Measurements from ENCODE around the gene KCNMB1. TPM values are rescaled to one million over a fixed set of nuclear protein-coding genes. Genes with fewer than 3 reads are reported as not detected.

Gene KCNMB1
- total and polyA plus RNA-seq, 2 donors (not counting 1 experiment from before 2014, with no cell fraction given): 0.06 TPM; not detected in 1

DNA sequence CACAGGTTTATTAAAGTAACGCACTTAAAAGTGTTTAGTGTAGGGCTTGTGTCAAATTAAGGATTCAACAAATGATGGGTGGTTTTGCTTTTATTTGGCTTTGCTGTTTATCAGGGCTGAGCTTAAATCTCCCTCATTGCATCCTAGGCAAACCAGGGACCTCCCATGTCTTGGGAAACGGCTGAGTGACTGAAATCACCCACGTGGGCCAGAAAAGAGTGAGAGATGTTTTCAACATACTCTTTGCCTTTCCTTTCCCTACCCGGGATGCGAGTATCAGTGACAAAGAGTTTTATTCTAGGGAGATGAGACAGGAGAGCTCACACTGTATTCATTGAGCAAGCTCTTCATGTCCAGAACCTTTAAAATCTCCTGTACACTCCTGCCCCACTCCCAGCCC is 23.3 kb downstream of the KCNMB1 start:
- Mint-ChIP-seq H3K4me1 (no peaks in the 10 kb centered on the region), H3K9me3 (ENCODE audit: insufficient read depth) (no peaks in the 10 kb centered on the region), H3K27me3 (peaks cover 4% of the 10 kb centered on the region), H3K27ac (no peak overlapping the region), H3K4me3 (no peak overlapping the region)
- TF ChIP-seq EZH2 (IDR thresholded peaks at IDR 0.05; ENCODE audit: borderline replicate concordance, insufficient read depth, low read depth, low read length, poor library complexity, severe bottlenecking): no peak
- TF ChIP-seq, protein P1, sequence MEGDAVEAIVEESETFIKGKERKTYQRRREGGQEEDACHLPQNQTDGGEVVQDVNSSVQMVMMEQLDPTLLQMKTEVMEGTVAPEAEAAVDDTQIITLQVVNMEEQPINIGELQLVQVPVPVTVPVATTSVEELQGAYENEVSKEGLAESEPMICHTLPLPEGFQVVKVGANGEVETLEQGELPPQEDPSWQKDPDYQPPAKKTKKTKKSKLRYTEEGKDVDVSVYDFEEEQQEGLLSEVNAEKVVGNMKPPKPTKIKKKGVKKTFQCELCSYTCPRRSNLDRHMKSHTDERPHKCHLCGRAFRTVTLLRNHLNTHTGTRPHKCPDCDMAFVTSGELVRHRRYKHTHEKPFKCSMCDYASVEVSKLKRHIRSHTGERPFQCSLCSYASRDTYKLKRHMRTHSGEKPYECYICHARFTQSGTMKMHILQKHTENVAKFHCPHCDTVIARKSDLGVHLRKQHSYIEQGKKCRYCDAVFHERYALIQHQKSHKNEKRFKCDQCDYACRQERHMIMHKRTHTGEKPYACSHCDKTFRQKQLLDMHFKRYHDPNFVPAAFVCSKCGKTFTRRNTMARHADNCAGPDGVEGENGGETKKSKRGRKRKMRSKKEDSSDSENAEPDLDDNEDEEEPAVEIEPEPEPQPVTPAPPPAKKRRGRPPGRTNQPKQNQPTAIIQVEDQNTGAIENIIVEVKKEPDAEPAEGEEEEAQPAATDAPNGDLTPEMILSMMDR (IDR thresholded peaks at IDR 0.05): no peak
- no peaks in the 10 kb centered on the region for H4K20me1 ChIP-seq (ENCODE audit: control insufficient read depth, insufficient read depth, low read length, poor library complexity, severe bottlenecking)
- H3K9ac ChIP-seq (ENCODE audit: low read length): no peak overlapping the region
- H2AFZ ChIP-seq (ENCODE audit: insufficient read depth, low read depth, low read length, poor library complexity, severe bottlenecking): no peak overlapping the region
- H3K4me2 ChIP-seq (replicated peaks; ENCODE audit: low read depth, low read length, poor library complexity, severe bottlenecking): no peak overlapping the region
- H3K27ac ChIP-seq (ENCODE audit: low read length in 2 of 2): no peak overlapping the region
- H3K4me1 ChIP-seq (ENCODE audit: control insufficient read depth in 2 of 2, insufficient read depth in 2 of 2, low read length in 2 of 2): no peaks in the 10 kb centered on the region
- no peaks in the 10 kb centered on the region for H3K79me2 ChIP-seq (ENCODE audit: control insufficient read depth, insufficient read depth, low read length)
- intact Hi-C loops (cut with micrococcal nuclease): no loop called here
- no peak for ATAC-seq (ENCODE audit: low read depth)
- ChIA-PET CTCF (no interaction called here), POLR2A (no interaction called here)
- no peak overlapping the region for H3K4me3 ChIP-seq (ENCODE audit: control extremely low read depth in 1 of 5, extremely low read depth in 1 of 5, insufficient read depth in 1 of 5, low read depth in 2 of 5, low read length in 4 of 5)
- no CpG with 5 or more reads among the region's 5 CpGs for WGBS (ENCODE audit: insufficient coverage)
- no peaks in the 10 kb centered on the region for H3K36me3 ChIP-seq (replicated peaks in 1 of 2; ENCODE audit: control extremely low read depth in 1 of 2, control insufficient read depth in 1 of 2, extremely low read depth in 1 of 2, insufficient read depth in 2 of 2, low read length in 1 of 2)
- no peaks in the 10 kb centered on the region for H3K27me3 ChIP-seq (replicated peaks in 1 of 4; ENCODE audit: control extremely low read depth in 1 of 4, control insufficient read depth in 3 of 4, insufficient read depth in 4 of 4, low read length in 3 of 4)
- no peaks in the 10 kb centered on the region for H3K9me3 ChIP-seq (ENCODE audit: control extremely low read depth in 1 of 3, control insufficient read depth in 2 of 3, insufficient read depth in 1 of 3, low read length in 2 of 3)
- DNase-seq: no peak

DNA sequence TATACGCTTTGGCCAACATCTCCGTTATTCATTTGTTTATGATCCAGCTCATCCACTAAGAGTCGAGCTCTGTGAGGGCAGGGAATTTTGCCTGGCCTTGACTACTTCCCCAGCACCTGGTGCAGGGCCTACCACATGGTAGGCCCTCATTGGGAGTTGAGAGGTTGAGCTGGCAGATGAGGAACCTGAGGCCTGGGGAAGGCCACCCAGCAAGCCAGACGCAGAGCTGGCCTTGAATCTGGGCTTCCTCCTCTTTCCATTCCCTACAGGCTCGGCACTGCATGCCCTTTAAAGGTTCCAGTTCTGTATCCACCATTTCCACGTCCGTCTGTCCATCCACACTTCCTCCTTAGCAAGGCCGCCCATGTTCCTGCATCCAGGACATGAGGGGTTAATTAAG is 24.2 kb downstream of the KCNMB1 start:
- ATAC-seq (ENCODE audit: low read depth) (no peak), DNase-seq (no peak)
- Histone ChIP-seq H3K27ac (ENCODE audit: low read length in 2 of 2) (no peak overlapping the region), H3K27me3 (replicated peaks in 1 of 4; ENCODE audit: control extremely low read depth in 1 of 4, control insufficient read depth in 3 of 4, insufficient read depth in 4 of 4, low read length in 3 of 4) (no peaks in the 10 kb centered on the region), H3K9me3 (ENCODE audit: control extremely low read depth in 1 of 3, control insufficient read depth in 2 of 3, insufficient read depth in 1 of 3, low read length in 2 of 3) (no peaks in the 10 kb centered on the region), H2AFZ (ENCODE audit: insufficient read depth, low read depth, low read length, poor library complexity, severe bottlenecking) (no peak overlapping the region), H3K9ac (ENCODE audit: low read length) (no peak overlapping the region), H3K36me3 (replicated peaks in 1 of 2; ENCODE audit: control extremely low read depth in 1 of 2, control insufficient read depth in 1 of 2, extremely low read depth in 1 of 2, insufficient read depth in 2 of 2, low read length in 1 of 2) (no peaks in the 10 kb centered on the region), H3K4me3 (ENCODE audit: control extremely low read depth in 1 of 5, extremely low read depth in 1 of 5, insufficient read depth in 1 of 5, low read depth in 2 of 5, low read length in 4 of 5) (no peak overlapping the region), H3K79me2 (ENCODE audit: control insufficient read depth, insufficient read depth, low read length) (no peaks in the 10 kb centered on the region), H4K20me1 (ENCODE audit: control insufficient read depth, insufficient read depth, low read length, poor library complexity, severe bottlenecking) (no peaks in the 10 kb centered on the region), H3K4me2 (replicated peaks; ENCODE audit: low read depth, low read length, poor library complexity, severe bottlenecking) (no peak overlapping the region), H3K4me1 (ENCODE audit: control insufficient read depth in 2 of 2, insufficient read depth in 2 of 2, low read length in 2 of 2) (no peaks in the 10 kb centered on the region)
- intact Hi-C loops (cut with micrococcal nuclease): no loop called here
- CTCF ChIA-PET: interaction anchor here (0.5 kb wide), 1 partner anchor 93 kb away, joined by 3 read pairs; no protein-coding TSS in a partner anchor
- Mint-ChIP-seq H3K4me1 (no peaks in the 10 kb centered on the region), H3K9me3 (ENCODE audit: insufficient read depth) (no peaks in the 10 kb centered on the region), H3K4me3 (no peak overlapping the region), H3K27me3 (peaks cover 3% of the 10 kb centered on the region), H3K27ac (no peak overlapping the region)
- TF ChIP-seq, protein P1 (IDR thresholded peaks at IDR 0.05): no peak
- TF ChIP-seq EZH2 (IDR thresholded peaks at IDR 0.05; ENCODE audit: borderline replicate concordance, insufficient read depth, low read depth, low read length, poor library complexity, severe bottlenecking): no peak
- POLR2A ChIA-PET: no interaction called here
- WGBS (ENCODE audit: insufficient coverage): 96% methylated on average over 4 of the region's 8 CpGs

All from B cell (primary cell).